Omental fat pad (tissue), 4 donors: ENCODE results near the gene TP73. TPM values are rescaled to one million over a fixed set of nuclear protein-coding genes. Genes with fewer than 3 reads are reported as not detected.

Experiments
- ATAC-seq: fragments of 150-250 bp; one replicate; pipeline ENCODE4 v1.9.1; 2016; ENCODE audit warnings: mild to moderate bottlenecking, moderate library complexity; ENCODE audit not compliant: low FRiP score
- DNase-seq: peaks from one replicate; pipeline ENCODE4 v3.0.0-alpha.2; 2019; ENCODE audit warnings: low spot score
- CTCF ChIP-seq, 3 donors: fragments of 450-650 bp; IDR thresholded peaks; one replicate each; pipeline ENCODE4 v1.5.1; 2016 to 2017; ENCODE audit warnings: antibody characterized with exemption in 3 of 3, mild to moderate bottlenecking in 3 of 3, moderate library complexity in 2 of 3
- small RNA-seq: library from RNA; depleted of rRNA; stranded (forward); fragments of <200 nt; gene quantifications from one replicate; pipeline ENCODE3, GENCODE V24; 2016
- total RNA-seq, 4 donors: library from RNA; depleted of rRNA; stranded (reverse); fragments of >200 nt; gene quantifications; one replicate each; pipeline ENCODE4 v1.1.0, GENCODE V29; 2016

The TP73 gene
- total RNA-seq, 4 donors from 2014 or later, result not detected

DNA sequence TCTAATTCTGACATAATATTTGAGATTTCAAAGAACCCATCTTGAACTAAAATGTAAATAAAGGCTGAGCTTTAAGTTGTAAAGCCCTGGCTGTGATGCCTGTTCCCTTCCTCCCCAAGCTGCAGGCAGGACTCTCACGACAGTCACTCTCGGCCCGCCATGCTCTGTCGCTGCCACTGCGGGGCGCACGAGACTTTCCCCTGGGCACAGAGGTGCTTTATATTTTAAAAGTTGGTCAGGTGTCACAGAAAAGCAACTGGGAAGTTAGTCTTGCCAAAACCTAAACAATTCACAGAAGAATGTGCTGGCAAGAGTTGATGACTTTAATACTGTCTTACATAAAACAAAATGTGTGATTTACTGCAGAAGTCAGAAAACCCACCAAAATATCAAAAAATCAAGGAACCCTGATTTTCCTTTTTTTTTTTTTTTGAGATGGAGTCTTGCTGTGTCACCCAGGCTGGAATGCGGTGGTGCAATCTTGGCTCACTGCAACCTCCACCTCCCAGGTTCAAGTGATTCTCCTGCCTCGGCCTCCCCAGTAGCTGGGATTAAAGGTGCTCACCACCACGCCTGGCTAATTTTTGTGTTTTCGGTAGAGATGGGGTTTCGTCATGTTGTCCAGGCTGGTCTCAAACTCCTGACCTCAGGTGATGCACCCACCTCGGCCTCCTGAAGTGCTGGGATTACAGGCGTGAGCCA is 133.3 kb downstream of the TP73 start:
- ATAC-seq (no peak), DNase-seq (no peak)
- TF ChIP-seq CTCF (IDR thresholded peaks at IDR 0.05), result no peak

Small RNA genes within 50 kb of the gene (small RNA-seq; reads per million reads assigned to genes)
- gene RF02197, result not detected
- not detected for gene RN7SL574P

Other genes with a start within 250 kb of the TP73 start
- 1 to 10 TPM in 3 of 4 donors, under 1 TPM in 1; 0.36 to 3.2 (median 1.9) TPM for gene ARHGEF16, start 197.9 kb upstream of the TP73 start, total RNA-seq
- 10 to 100 TPM; 13.2 to 60.1 (median 21.9) TPM for gene MEGF6, start 41.0 kb upstream of the TP73 start, total RNA-seq
- gene TPRG1L, start 27.5 kb upstream of the TP73 start, total RNA-seq, result 10 to 100 TPM; 24.9 to 53.0 (median 37.4) TPM
- 10 to 100 TPM; 10.4 to 31.2 (median 15.5) TPM for gene WRAP73, start 2.4 kb upstream of the TP73 start, total RNA-seq
- gene CCDC27, start 99.9 kb downstream of the TP73 start, total RNA-seq, result not detected
- gene SMIM1, start 120.2 kb downstream of the TP73 start, total RNA-seq, result 1 to 10 TPM in 2 of 4 donors, not detected in 2; 4.3 to 4.6 TPM
- 10 to 100 TPM; 21.6 to 33.5 (median 30.9) TPM for gene LRRC47, start 144.0 kb downstream of the TP73 start, total RNA-seq
- 10 to 100 TPM; 20.2 to 31.7 (median 25.7) TPM for gene CEP104, start 204.7 kb downstream of the TP73 start, total RNA-seq
- 10 to 100 TPM in 1 of 4 donors, 1 to 10 TPM in 3; 4.6 to 16.2 (median 6.9) TPM for gene DFFB, start 205.0 kb downstream of the TP73 start, total RNA-seq
- 10 to 100 TPM; 14.2 to 20.6 (median 19.0) TPM for gene C1orf174, start 247.8 kb downstream of the TP73 start, total RNA-seq